NCI-H2171 treated with DMSO at 0.1 percent for 48 hours (cell line): ENCODE results near the gene ACER3.
"Not testable (repeated sequence)": the region's sequence is repeated elsewhere in the genome, so short reads cannot be mapped to it uniquely, and the experiment has no call there.

Experiments
- DNase-seq: peaks from one replicate; lab custom pipeline; 2025; lab: John Stamatoyannopoulos, UW

The ACER3 gene

GRCh38 chr11:76919887-76920746, 59.4 kb downstream of the ACER3 start:
- peak; percentile 54 for DNase-seq

GRCh38 chr11:76927160-76927559, 66.4 kb downstream of the ACER3 start:
- DNase-seq = no peak

GRCh38 chr11:76935042-76935441, 74.3 kb downstream of the ACER3 start:
- DNase-seq = no peak

- no peak for DNase-seq
Observed at GRCh38 chr11:76939219-76939631, 78.5 kb downstream of the ACER3 start.

- DNase-seq = no peak
Observed at GRCh38 chr11:76944225-76944624, 83.5 kb downstream of the ACER3 start.

GRCh38 chr11:76946223-76946622, 85.5 kb downstream of the ACER3 start:
- DNase-seq = no peak

- DNase-seq = no peak
Observed at GRCh38 chr11:76947190-76947589, 86.5 kb downstream of the ACER3 start.

GRCh38 chr11:76947800-76948199, 87.1 kb downstream of the ACER3 start:
- DNase-seq = no peak

GRCh38 chr11:76955459-76956114, 94.9 kb downstream of the ACER3 start:
- DNase-seq = no peak

- no peak for DNase-seq
Observed at GRCh38 chr11:76962583-76963416, 102.1 kb downstream of the ACER3 start.

GRCh38 chr11:76963417-76964168, 102.9 kb downstream of the ACER3 start:
- not testable (repeated sequence) for DNase-seq

GRCh38 chr11:76972051-76972450, 111.3 kb downstream of the ACER3 start:
- no peak for DNase-seq

GRCh38 chr11:76974179-76974891, 113.6 kb downstream of the ACER3 start:
- DNase-seq = no peak

GRCh38 chr11:76975513-76975912, 114.8 kb downstream of the ACER3 start:
- DNase-seq = no peak

GRCh38 chr11:76977791-76978190, 117.1 kb downstream of the ACER3 start:
- no peak for DNase-seq

GRCh38 chr11:76978239-76978638, 117.5 kb downstream of the ACER3 start:
- DNase-seq = no peak

- no peak for DNase-seq
Observed at GRCh38 chr11:76978818-76979217, 118.1 kb downstream of the ACER3 start.

- DNase-seq = no peak
Observed at GRCh38 chr11:76980196-76980595, 119.5 kb downstream of the ACER3 start.

- no peak for DNase-seq
Observed at GRCh38 chr11:76984743-76985142, 124.0 kb downstream of the ACER3 start.

- DNase-seq = no peak
Observed at GRCh38 chr11:76987203-76987602, 126.5 kb downstream of the ACER3 start.

GRCh38 chr11:76990628-76991027, 129.9 kb downstream of the ACER3 start:
- DNase-seq = no peak
